ENCODE data around the gene ZC3H11A.
A peak's percentile ranks its signal among the peaks of the same experiment; 100 is the strongest.

Gene ZC3H11A

DNA sequence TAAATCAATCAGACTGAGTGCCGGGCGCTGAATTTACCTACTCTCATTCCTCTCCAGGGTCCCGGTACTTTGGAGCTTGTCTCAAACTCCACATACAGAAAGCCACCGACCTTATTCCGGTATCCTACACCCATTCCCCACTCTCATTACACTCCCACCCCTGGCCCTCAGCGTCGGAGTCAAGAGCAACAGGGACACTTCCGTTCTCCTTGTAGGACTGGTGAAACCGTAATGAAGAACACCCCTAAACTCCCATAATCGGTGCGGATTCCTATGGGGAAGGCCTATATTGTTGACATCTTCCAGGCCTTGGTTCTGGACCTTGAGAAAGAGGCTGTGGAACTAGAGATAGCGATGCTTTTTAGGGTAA is 798 bp downstream of the ZC3H11A start:
- no peak for DNase-seq (ENCODE audit: extremely low read depth, low read depth)
- H3K4me3 ChIP-seq (replicated peaks; ENCODE audit: low read depth, low read length), result peak overlapping the region; percentile 59
- TF ChIP-seq, protein P1, sequence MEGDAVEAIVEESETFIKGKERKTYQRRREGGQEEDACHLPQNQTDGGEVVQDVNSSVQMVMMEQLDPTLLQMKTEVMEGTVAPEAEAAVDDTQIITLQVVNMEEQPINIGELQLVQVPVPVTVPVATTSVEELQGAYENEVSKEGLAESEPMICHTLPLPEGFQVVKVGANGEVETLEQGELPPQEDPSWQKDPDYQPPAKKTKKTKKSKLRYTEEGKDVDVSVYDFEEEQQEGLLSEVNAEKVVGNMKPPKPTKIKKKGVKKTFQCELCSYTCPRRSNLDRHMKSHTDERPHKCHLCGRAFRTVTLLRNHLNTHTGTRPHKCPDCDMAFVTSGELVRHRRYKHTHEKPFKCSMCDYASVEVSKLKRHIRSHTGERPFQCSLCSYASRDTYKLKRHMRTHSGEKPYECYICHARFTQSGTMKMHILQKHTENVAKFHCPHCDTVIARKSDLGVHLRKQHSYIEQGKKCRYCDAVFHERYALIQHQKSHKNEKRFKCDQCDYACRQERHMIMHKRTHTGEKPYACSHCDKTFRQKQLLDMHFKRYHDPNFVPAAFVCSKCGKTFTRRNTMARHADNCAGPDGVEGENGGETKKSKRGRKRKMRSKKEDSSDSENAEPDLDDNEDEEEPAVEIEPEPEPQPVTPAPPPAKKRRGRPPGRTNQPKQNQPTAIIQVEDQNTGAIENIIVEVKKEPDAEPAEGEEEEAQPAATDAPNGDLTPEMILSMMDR (IDR thresholded peaks at IDR 0.05; ENCODE audit: low read depth, low read length, missing control alignments), result no peak

DNA sequence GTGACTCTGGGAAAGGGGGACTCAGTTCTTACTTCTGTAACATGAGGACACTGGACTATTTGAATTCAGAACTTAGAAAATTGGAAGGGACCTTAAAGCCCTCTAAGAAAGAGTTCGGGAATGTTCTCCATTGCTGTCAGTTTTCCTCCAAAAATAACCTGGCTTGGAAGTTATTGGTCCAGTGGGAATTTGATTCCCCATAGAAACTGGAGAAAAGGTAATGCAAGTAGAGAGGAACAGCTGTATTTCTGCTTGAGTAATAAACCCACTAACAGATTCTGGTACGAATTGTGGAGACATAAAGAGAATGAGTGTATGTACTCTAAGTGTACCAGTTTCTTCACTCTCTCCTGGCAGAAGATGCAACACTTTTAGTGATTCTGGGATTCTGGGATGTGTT is 1.8 kb downstream of the ZC3H11A start:
- TF ChIP-seq, protein P1 (IDR thresholded peaks at IDR 0.05; ENCODE audit: low read depth, low read length, missing control alignments), result no peak
- H3K4me3 ChIP-seq (replicated peaks; ENCODE audit: low read depth, low read length), result peak overlapping the region; percentile 59
- no peak for DNase-seq (ENCODE audit: extremely low read depth, low read depth)

DNA sequence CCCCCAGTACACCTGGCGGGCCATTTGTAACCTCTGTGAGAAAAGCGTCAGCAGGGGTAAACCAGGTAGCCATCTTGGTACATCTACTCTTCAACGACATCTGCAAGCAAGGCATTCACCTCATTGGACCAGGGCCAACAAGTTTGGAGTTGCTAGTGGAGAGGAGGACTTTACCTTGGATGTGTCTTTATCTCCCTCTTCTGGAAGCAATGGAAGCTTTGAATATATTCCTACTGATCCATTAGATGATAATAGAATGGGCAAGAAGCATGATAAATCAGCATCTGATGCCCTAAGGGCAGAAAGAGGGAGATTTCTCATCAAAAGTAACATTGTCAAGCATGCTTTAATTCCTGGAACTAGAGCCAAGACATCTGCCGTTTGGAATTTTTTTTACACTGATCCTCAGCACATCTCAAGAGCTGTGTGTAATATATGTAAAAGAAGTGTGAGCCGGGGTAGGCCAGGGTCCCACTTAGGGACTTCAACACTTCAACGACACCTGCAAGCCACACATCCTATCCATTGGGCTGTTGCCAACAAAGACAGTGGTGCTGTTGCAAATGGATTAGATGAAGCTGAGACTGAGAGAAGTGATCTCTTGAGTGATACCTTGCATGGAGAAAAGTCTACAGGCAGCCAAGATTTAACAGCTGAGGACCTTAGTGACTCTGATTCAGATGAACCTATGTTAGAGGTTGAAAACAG is 2.7 kb downstream of the ZC3H11A start:
- TF ChIP-seq, protein P1 (IDR thresholded peaks at IDR 0.05; ENCODE audit: low read depth, low read length, missing control alignments), result peak; percentile 6
- DNase-seq (ENCODE audit: extremely low read depth, low read depth), result no peak

DNA sequence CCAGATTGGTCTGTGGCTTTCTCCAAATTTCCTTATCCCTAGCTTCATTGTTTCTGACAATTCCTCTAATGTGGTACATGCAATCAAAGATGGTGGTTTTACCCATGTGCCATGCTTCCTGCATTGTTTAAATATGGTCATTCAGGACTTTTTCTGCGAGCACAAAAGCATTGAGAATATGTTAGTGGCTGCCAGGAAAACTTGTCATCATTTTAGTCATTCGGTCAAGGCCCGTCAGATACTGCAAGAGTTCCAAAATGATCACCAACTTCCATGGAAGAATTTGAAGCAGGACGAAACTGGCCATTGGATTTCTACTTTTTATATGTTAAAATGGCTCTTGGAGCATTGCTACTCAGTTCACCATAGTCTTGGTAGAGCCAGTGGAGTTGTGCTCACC is 3.7 kb downstream of the ZC3H11A start:
- TF ChIP-seq, protein P1 (IDR thresholded peaks at IDR 0.05; ENCODE audit: low read depth, low read length, missing control alignments), result no peak
- no peak overlapping the region for H3K4me3 ChIP-seq (replicated peaks; ENCODE audit: low read depth, low read length)
- DNase-seq (ENCODE audit: extremely low read depth, low read depth), result no peak

More for the DNA sequence above, 2.7 kb downstream of the ZC3H11A start:
- H3K4me3 ChIP-seq (replicated peaks; ENCODE audit: low read depth, low read length), result no peak overlapping the region

DNA sequence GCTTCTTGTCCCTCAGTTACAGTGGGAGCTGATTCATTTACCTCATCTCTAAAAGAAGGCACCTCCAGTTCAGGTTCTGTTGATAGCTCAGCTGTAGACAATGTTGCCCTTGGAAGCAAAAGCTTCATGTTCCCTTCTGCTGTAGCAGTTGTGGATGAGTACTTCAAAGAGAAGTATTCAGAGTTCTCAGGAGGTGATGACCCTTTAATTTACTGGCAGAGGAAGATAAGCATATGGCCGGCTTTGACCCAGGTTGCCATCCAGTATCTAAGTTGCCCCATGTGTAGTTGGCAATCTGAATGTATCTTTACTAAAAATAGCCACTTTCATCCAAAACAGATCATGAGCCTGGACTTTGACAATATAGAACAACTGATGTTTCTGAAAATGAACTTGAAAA is 4.5 kb downstream of the ZC3H11A start:
- no peak for DNase-seq (ENCODE audit: extremely low read depth, low read depth)
- H3K4me3 ChIP-seq (replicated peaks; ENCODE audit: low read depth, low read length), result no peak overlapping the region

DNA sequence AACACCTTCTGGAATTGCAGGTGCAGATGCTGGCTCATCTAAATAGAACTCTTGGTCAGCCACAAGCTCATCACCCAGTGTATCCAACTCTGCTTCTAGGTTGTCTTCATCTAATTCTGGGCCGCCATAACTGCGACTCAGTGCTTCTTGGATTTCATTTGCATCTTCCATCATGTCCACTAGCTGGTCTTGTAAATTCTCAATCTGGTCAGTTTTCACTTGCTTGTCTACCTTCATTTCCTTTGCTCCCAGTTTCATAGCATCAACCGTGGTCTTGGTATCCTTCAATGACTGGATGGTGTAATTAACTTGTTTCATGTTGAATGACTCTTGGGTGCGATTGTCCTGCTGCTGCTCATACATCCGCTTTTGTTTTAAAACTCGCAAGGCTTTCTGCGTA is 10.3 kb downstream of the ZC3H11A start:
- no peak overlapping the region for H3K4me3 ChIP-seq (replicated peaks; ENCODE audit: low read depth, low read length)
- TF ChIP-seq, protein P1 (IDR thresholded peaks at IDR 0.05; ENCODE audit: low read depth, low read length, missing control alignments), result no peak
- no peak for DNase-seq (ENCODE audit: extremely low read depth, low read depth)

More for the DNA sequence above, 4.5 kb downstream of the ZC3H11A start:
- TF ChIP-seq, protein P1 (IDR thresholded peaks at IDR 0.05; ENCODE audit: low read depth, low read length, missing control alignments), result no peak

DNA sequence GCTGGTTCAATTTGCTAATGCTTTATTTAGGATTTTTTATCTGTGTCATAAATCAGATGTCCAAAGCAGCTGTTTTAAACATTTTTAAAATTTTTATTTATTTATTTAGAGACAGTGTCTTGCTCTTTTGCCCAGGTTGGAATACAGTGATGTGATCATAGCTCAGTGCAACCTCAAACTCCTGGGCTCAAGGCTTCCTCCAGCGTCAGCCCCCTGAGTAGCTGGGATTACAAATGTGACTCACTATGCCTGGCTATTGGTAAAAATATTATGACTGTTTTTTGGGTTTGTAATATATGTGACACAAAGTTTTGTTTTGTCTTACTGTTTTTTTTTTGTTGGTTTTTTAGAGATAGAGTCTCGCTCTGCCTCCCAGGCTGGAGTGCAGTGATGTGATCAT is 11.8 kb downstream of the ZC3H11A start:
- no peak for DNase-seq (ENCODE audit: extremely low read depth, low read depth)
- no peak overlapping the region for H3K4me3 ChIP-seq (replicated peaks; ENCODE audit: low read depth, low read length)
- TF ChIP-seq, protein P1 (IDR thresholded peaks at IDR 0.05; ENCODE audit: low read depth, low read length, missing control alignments), result no peak

Data from HFF-Myc (cell line).